HG03565 (cell line): ENCODE data around the gene DVL3.
A peak's percentile ranks its signal among the peaks of the same experiment; 100 is the strongest.

Experiments used
- ATAC-seq: cut with Tn5 transposase; IDR thresholded peaks from one replicate; pipeline ENCODE4 v1.9.1; 2021; ENCODE audit warnings: mild to moderate bottlenecking, moderate library complexity; ENCODE audit not compliant: unreplicated experiment

Gene DVL3

GRCh38 chr3:184176377-184177330 lies 21.5 kb downstream of the DVL3 start:
- no peak for ATAC-seq

GRCh38 chr3:184177331-184177731 lies 22.2 kb downstream of the DVL3 start:
- ATAC-seq: no peak

GRCh38 chr3:184177767-184178306 lies 22.7 kb downstream of the DVL3 start:
- ATAC-seq: no peak

- no peak for ATAC-seq
Observed at GRCh38 chr3:184178521-184179138, 23.5 kb downstream of the DVL3 start.

- no peak for ATAC-seq
Observed at GRCh38 chr3:184180165-184180564, 25.0 kb downstream of the DVL3 start.

GRCh38 chr3:184181596-184181995 lies 26.4 kb downstream of the DVL3 start:
- ATAC-seq: no peak

DNA sequence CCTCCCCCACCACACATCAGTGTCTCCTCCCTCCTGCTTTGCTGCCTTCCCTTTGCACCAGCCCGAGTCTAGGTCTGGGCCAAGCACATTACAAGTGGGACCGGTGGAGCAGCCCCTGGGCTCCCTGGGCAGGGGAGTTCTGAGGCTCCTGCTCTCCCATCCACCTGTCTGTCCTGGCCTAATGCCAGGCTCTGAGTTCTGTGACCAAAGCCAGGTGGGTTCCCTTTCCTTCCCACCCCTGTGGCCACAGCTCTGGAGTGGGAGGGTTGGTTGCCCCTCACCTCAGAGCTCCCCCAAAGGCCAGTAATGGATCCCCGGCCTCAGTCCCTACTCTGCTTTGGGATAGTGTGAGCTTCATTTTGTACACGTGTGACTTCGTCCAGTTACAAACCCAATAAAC lies 28.5 kb downstream of the DVL3 start:
- ATAC-seq: no peak

DNA sequence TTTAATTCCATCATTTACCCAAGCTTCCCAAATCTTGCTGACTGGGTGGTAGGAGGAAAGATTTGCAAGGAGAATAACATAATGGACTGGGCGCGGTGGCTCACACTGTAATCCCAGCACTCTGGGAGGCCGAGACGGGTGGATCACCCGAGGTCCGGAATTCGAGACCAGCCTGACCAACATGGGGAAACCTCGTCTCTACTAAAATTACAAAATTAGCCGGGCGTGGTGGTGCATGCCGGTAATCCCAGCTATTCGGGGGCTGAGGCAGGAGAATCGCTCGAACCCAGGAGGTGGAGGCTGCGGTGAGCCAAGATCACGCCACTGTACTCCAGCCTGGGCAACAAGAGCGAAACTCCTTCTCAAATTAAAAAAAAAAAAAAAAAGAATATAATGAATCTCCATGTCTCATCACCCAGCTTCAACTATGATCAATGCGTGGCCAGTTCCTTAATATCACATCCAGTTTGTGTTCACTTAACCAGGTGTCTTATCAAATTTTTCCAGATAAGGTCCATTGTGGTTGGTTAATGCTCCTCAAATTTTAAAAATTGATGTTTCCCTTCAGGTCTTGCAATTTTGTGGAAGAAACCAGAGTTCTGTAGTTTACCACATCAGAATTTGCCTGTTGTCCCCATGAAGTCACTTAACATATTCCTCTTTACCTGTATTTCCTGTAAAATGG lies 29.5 kb downstream of the DVL3 start:
- no peak for ATAC-seq

DNA sequence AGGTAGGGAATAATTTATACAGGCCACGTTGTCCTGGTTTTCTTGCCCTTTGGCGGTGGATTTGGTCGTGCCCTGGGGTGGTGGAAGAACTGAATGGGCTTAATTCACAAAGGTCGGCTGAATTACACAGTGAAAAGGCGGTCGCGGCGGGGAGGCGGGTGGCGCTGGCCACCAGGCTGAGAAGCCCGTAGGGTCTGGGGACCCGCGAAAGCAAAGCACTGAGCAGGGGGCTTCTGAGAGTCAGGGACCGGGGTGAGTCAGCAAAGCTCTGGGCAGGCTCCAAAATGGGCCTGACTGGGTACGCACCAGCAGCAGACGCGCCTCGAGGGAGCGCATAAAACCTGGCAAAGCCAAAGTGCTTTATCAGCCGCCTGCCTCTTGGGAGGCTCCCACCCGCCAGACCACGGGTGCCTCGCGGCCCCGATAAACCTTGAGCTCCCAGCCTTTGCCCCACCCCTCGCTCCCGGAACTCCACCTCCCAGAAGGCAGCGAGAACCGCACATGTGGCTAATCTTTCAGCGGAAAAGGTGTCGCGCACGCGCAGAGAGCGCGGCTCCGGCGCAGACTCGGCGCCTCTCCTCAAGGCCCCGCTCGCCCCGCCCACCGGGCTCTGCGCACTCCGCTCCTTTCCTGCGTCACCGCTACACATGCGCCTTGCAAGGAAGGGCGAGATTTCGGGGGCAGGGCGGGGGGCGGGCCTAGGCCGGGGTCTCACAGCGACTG lies 30.4 kb downstream of the DVL3 start:
- peak; percentile 87 for ATAC-seq

DNA sequence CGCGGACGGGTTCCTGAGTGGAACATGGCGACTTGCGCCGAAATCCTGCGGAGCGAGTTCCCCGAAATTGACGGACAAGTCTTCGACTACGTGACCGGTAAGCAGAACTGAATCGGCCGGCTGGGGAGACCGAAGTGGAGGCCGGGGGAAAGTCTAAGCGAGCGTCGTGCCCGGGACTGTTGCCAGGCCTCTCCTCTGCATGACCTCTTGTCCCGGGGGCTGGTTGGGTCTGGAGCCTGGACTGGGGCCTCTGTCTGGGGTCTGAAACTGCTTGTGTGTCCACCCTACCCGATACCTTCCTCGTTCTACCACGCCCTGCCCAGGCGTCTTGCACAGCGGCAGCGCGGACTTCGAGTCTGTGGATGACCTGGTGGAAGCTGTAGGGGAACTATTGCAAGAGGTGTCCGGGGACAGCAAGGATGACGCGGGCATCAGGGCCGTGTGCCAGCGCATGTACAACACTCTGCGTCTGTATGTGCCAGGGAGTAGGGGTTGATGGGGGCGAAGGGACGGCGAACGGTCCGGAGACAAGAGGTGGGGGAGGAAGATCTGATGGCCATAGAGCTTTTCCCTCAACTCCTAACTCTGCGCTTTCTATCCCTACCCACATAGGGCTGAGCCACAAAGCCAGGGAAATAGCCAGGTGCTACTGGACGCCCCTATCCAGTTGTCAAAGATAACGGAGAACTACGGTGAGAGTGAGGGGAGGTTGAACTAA lies 31.2 kb downstream of the DVL3 start, which contains the start of gene ABCF3:
Gene ABCF3, plus strand, starts transcription at position 16 of the 718 bp plus-strand sequence. Its CDS starts 9 bp downstream, at position 25.
- ATAC-seq: peak; percentile 14

DNA sequence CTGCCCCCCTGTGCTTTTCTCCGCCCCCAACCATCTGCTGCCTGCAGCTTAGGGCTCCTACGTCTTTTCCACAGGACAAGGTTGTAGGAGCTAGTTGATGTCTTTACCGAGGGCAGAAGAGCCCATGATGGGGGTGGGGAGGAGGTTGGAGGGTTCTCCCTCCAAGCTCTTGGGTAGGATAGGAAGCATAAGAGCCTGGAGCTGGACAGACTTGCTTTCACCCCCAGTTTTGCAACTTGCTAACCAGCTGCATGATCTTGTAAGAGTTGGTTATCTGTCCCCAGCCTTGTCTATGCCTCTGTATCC lies 31.7 kb downstream of the DVL3 start:
- no peak for ATAC-seq

- ATAC-seq: no peak
Observed at GRCh38 chr3:184188080-184188479, 32.9 kb downstream of the DVL3 start.

DNA sequence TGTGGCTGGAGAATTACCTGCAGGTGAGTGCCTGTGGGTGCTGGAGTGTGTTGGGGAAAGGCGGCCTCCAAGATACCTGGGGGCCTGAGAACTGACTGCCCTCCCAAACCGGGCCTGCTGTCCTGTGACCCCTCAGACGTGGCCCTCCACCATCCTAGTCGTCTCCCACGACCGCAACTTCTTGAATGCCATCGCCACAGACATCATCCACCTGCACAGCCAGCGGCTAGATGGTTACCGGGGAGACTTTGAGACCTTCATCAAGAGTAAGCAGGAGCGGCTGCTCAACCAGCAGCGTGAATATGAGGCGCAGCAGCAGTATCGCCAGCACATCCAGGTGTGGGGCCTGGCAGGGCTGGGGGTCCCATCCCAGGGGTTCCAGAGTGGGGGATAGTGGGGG lies 34.2 kb downstream of the DVL3 start:
- ATAC-seq: no peak

GRCh38 chr3:184192889-184193288 lies 37.7 kb downstream of the DVL3 start:
- no peak for ATAC-seq

DNA sequence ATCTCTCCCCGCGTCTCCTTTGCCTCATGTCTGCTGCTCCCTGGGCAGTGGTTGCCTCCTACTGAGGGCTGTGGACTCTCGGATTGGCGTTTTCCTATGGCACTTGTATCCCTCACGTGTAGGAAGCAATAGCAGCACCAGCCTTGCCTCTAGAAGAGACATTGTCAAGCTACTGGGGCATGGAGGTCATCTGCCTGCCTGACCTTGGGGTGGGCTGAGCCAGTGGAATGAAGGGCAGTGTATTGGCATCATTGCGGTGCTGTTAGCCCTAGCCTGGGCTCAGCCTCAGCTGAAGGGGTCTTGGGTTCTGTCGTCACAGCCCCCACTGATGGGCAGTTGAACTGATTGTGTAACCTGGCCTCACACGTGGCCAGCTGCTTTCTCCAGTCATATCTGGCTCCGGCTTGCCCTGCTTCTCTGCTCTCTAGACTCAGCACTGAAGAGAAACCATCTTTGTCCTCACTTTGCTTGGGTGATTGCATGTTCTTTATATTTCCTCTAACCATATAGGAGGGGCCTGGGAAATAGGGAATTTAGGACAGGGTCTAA lies 38.9 kb downstream of the DVL3 start:
- no peak for ATAC-seq

DNA sequence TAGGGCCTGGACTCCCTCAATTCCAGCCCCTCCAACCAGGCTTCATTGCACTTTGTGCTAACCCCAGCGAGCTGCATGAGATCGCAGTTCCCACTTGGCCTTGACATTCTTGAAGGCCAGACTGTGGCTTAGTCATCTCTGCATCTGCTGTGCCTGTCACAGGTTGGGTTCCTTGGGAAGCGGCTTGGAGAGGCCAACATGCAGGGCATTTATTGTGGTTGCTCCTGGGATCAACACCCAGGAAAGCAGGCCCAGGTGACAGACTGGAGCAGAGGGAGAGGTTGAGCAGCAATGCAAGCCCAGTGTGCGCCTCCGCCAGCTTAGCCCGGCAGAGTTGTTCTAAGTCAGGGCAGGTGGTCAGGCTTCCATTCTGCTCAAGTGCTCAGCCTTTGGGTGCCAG lies 41.4 kb downstream of the DVL3 start:
- no peak for ATAC-seq

DNA sequence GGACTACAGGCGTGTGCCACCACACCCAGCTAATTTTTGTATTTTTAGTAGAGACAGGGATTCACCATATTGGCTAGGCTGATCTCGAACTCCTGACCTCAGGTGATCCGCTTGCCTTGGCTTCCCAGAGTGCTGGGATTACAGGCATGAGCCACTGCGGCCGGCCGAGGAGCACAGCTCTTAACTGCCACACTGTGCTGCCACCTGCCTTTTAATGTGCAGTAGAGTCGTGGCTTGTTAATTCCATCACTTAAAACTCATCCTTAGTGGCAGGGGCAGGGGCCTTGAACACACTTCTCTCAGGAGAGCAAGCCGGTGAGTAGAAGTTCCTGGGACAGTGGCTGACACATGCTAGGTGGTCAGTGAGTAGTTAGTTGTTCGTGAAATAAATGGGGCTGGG lies 43.3 kb downstream of the DVL3 start:
- ATAC-seq: no peak

- no peak for ATAC-seq
Observed at GRCh38 chr3:184200825-184201224, 45.6 kb downstream of the DVL3 start.

DNA sequence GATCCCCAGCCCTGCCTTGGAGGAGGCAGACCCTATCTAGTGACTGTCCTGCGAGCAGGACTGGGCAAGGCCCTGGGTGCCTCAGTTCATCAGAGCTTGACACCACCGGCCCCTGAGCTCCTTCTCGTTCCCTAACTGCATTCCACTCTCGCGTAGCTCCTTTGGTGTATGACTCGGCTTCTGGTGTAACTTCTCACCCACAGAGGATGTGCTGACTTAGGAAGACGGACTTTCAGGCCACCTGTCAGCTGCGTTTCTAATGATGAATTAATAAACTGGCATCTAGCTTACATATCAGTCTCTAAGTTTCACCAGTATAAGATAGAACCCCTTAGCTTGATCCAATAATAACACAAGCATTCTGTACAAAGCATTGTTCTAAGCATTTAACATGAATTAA lies 48.3 kb downstream of the DVL3 start:
- ATAC-seq: no peak
